ENCODE results near the gene UQCRHL.
"Not testable (repeated sequence)": the region's sequence is repeated elsewhere in the genome, so short reads cannot be mapped to it uniquely, and the experiment has no call there.

The UQCRHL gene

GRCh38 chr1:15835205-15835740 is 27.8 kb upstream of the UQCRHL start:
- DNase-seq, result no peak

GRCh38 chr1:15834406-15835204 is 27.2 kb upstream of the UQCRHL start:
- DNase-seq, result peak; percentile 56

- DNase-seq, result no peak
These were observed 26.5 kb upstream of the UQCRHL start for GRCh38 chr1:15833842-15834405.

GRCh38 chr1:15833069-15833679 is 25.7 kb upstream of the UQCRHL start:
- no peak for DNase-seq

- no peak for DNase-seq
These were observed 22.8 kb upstream of the UQCRHL start for GRCh38 chr1:15830258-15830657.

GRCh38 chr1:15828931-15829330 is 21.5 kb upstream of the UQCRHL start:
- DNase-seq, result not testable (repeated sequence)

GRCh38 chr1:15827567-15827966 is 20.1 kb upstream of the UQCRHL start:
- DNase-seq, result not testable (repeated sequence)

- no peak for DNase-seq
These were observed 19.5 kb upstream of the UQCRHL start for GRCh38 chr1:15826810-15827507.

- no peak for DNase-seq
These were observed 18.4 kb upstream of the UQCRHL start for GRCh38 chr1:15825800-15826199.

- DNase-seq, result no peak
These were observed 13.0 kb upstream of the UQCRHL start for GRCh38 chr1:15820478-15820877.

GRCh38 chr1:15816674-15817073 is 9.2 kb upstream of the UQCRHL start:
- DNase-seq, result no peak

GRCh38 chr1:15810073-15810472 is 2.6 kb upstream of the UQCRHL start:
- DNase-seq, result no peak

- no peak for DNase-seq
These were observed 1.5 kb upstream of the UQCRHL start for GRCh38 chr1:15808955-15809354.

GRCh38 chr1:15807121-15807520 is 328 bp downstream of the UQCRHL start:
- DNase-seq, result no peak

GRCh38 chr1:15804060-15804459 is 3.4 kb downstream of the UQCRHL start:
- no peak for DNase-seq

- DNase-seq, result no peak
These were observed 4.1 kb downstream of the UQCRHL start for GRCh38 chr1:15803380-15803779.

- DNase-seq, result no peak
These were observed 5.0 kb downstream of the UQCRHL start for GRCh38 chr1:15802234-15802965.

GRCh38 chr1:15799928-15800835 is 7.3 kb downstream of the UQCRHL start:
- DNase-seq, result no peak

GRCh38 chr1:15799004-15799867 is 8.2 kb downstream of the UQCRHL start:
- peak; percentile 51 for DNase-seq

GRCh38 chr1:15797614-15798390 is 9.6 kb downstream of the UQCRHL start:
- no peak for DNase-seq
